ENCODE results near the gene KLHL26. TPM values are rescaled to one million over a fixed set of nuclear protein-coding genes. Genes with fewer than 3 reads are reported as not detected.
A peak's percentile ranks its signal among the peaks of the same experiment; 100 is the strongest.

KLHL26 gene
- total and polyA plus RNA-seq, 2 experiments from 2014 or later: 8.2 to 8.6 TPM

GRCh38 chr19:18647807-18648206 is 11.0 kb downstream of the KLHL26 start:
- Histone ChIP-seq H3K4me1 (ENCODE audit: low read depth) (peaks cover 27% of the 10 kb centered on the region), H3K27me3 (no peaks in the 10 kb centered on the region), H3K9me3 (ENCODE audit: low read depth) (no peaks in the 10 kb centered on the region), H3K36me3 (no peaks in the 10 kb centered on the region), H3K4me3 (no peak overlapping the region), H3K27ac (no peak overlapping the region)
- no peak for TF ChIP-seq CTCF (IDR thresholded peaks at IDR 0.05; ENCODE audit: low read depth, low read length)
- DNase-seq (ENCODE audit: low read depth in 1 of 2, low spot score in 1 of 2): no peak

- Histone ChIP-seq H3K27me3 (no peaks in the 10 kb centered on the region), H3K36me3 (no peaks in the 10 kb centered on the region), H3K27ac (no peak overlapping the region), H3K4me3 (no peak overlapping the region), H3K9me3 (ENCODE audit: low read depth) (no peaks in the 10 kb centered on the region), H3K4me1 (ENCODE audit: low read depth) (peaks cover 27% of the 10 kb centered on the region)
- no peak for TF ChIP-seq CTCF (IDR thresholded peaks at IDR 0.05; ENCODE audit: low read depth, low read length)
- peak in 1 of 2 donors; percentile 16 for DNase-seq (ENCODE audit: low read depth in 1 of 2, low spot score in 1 of 2)
Observed at GRCh38 chr19:18648973-18649315, 12.1 kb downstream of the KLHL26 start.

GRCh38 chr19:18649371-18650020 is 12.7 kb downstream of the KLHL26 start:
- TF ChIP-seq CTCF (IDR thresholded peaks at IDR 0.05; ENCODE audit: low read depth, low read length): no peak
- peak; percentile 53 to 55 for DNase-seq (ENCODE audit: low read depth in 1 of 2, low spot score in 1 of 2)
- Histone ChIP-seq H3K4me3 (no peak overlapping the region), H3K27ac (peak overlapping the region; percentile 61), H3K4me1 (ENCODE audit: low read depth) (peaks cover 27% of the 10 kb centered on the region), H3K9me3 (ENCODE audit: low read depth) (no peaks in the 10 kb centered on the region), H3K27me3 (no peaks in the 10 kb centered on the region), H3K36me3 (no peaks in the 10 kb centered on the region)

GRCh38 chr19:18650021-18650390 is 13.2 kb downstream of the KLHL26 start:
- Histone ChIP-seq H3K27me3 (no peaks in the 10 kb centered on the region), H3K9me3 (ENCODE audit: low read depth) (no peaks in the 10 kb centered on the region), H3K4me1 (ENCODE audit: low read depth) (peaks cover 27% of the 10 kb centered on the region), H3K4me3 (no peak overlapping the region), H3K27ac (peak overlapping the region; percentile 61), H3K36me3 (no peaks in the 10 kb centered on the region)
- peak in 1 of 2 donors; percentile 68 for DNase-seq (ENCODE audit: low read depth in 1 of 2, low spot score in 1 of 2)
- TF ChIP-seq CTCF (IDR thresholded peaks at IDR 0.05; ENCODE audit: low read depth, low read length): no peak

GRCh38 chr19:18650468-18651041 is 13.7 kb downstream of the KLHL26 start:
- H3K4me3 ChIP-seq: no peak overlapping the region
- H3K4me1 ChIP-seq (ENCODE audit: low read depth): peaks cover 27% of the 10 kb centered on the region
- no peak for TF ChIP-seq CTCF (IDR thresholded peaks at IDR 0.05; ENCODE audit: low read depth, low read length)
- DNase-seq (ENCODE audit: low read depth in 1 of 2, low spot score in 1 of 2): peak in 1 of 2 donors; percentile 69
- no peaks in the 10 kb centered on the region for H3K9me3 ChIP-seq (ENCODE audit: low read depth)
- H3K27me3 ChIP-seq: no peaks in the 10 kb centered on the region
- no peaks in the 10 kb centered on the region for H3K36me3 ChIP-seq
- H3K27ac ChIP-seq: peak overlapping the region; percentile 61

Measured in cardiac muscle cell (in vitro differentiated cells and primary cell).